Measurements from ENCODE around the gene ABHD14A.

Gene ABHD14A

DNA sequence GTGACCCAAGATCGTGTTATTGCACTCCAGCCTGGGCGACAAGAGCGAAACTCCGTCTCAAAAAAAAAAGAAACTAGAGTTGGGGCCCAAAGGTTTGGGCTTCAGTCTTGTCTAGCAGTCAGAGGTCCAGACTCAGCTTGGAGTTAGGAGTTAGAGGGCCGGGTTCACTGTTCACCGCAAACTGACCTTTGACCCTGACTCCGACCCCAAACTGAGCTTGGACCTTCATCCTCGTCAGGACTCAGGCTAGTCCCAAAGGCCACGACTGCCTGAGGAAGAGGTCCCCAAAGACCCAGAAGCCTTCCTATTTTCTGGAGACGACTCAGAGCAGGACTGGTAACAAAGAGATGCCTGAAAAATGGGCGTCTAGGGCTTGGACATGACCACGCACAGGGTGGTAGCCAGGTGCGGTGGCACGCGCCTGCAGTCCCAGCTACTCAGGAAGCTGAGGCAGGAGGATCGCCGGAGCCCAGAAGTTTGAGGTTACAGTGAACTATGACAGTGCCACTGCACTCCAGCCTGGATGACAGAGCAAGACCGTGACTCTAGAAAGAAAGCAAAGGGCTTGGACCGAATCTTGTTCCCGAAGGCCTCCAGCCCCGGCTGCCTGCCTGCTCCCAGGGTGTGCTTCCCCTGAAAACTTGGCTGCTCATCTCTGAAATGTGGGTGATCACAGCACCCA lies 43.6 kb downstream of the ABHD14A start:
- no peak overlapping the region for H3K27ac ChIP-seq (ENCODE audit: low read length)
- H4K20me1 ChIP-seq (ENCODE audit: insufficient read depth, low read length): no peaks in the 10 kb centered on the region
- H3K9ac ChIP-seq (ENCODE audit: low read depth, low read length): no peak overlapping the region
- H2AFZ ChIP-seq (ENCODE audit: low read depth, low read length): no peak overlapping the region
- H3K4me2 ChIP-seq (ENCODE audit: insufficient read depth, low read length): no peak overlapping the region
- H3K4me3 ChIP-seq (ENCODE audit: low read depth in 1 of 2, low read length in 2 of 2): no peak overlapping the region
- DNase-seq (no peak), ATAC-seq (ENCODE audit: insufficient read depth, low read depth) (no peak)
- no peaks in the 10 kb centered on the region for H3K4me1 ChIP-seq (ENCODE audit: insufficient read depth, low read length)
- H3K27me3 ChIP-seq (ENCODE audit: insufficient read depth, low read length, poor library complexity): no peaks in the 10 kb centered on the region
- no peaks in the 10 kb centered on the region for H3K79me2 ChIP-seq (ENCODE audit: insufficient read depth, low read length)
- H3K9me3 ChIP-seq (ENCODE audit: insufficient read depth, low read length, severe bottlenecking): no peaks in the 10 kb centered on the region
- no peaks in the 10 kb centered on the region for H3K36me3 ChIP-seq (ENCODE audit: insufficient read depth, low read length)
- no peak for TF ChIP-seq CTCF (IDR thresholded peaks at IDR 0.05; ENCODE audit: borderline replicate concordance, extremely low read depth, low read length, poor library complexity, severe bottlenecking)
- TF ChIP-seq EZH2 (IDR thresholded peaks at IDR 0.05; ENCODE audit: borderline replicate concordance, low read depth, low read length, severe bottlenecking): no peak

GRCh38 chr3:52019352-52020080 lies 44.7 kb downstream of the ABHD14A start:
- Histone ChIP-seq H3K9ac (ENCODE audit: low read depth, low read length) (no peak overlapping the region), H3K4me1 (ENCODE audit: insufficient read depth, low read length) (no peaks in the 10 kb centered on the region), H4K20me1 (ENCODE audit: insufficient read depth, low read length) (no peaks in the 10 kb centered on the region), H3K27me3 (ENCODE audit: insufficient read depth, low read length, poor library complexity) (no peaks in the 10 kb centered on the region), H3K9me3 (ENCODE audit: insufficient read depth, low read length, severe bottlenecking) (no peaks in the 10 kb centered on the region), H3K4me3 (ENCODE audit: low read depth in 1 of 2, low read length in 2 of 2) (no peak overlapping the region), H3K79me2 (ENCODE audit: insufficient read depth, low read length) (no peaks in the 10 kb centered on the region), H3K4me2 (ENCODE audit: insufficient read depth, low read length) (no peak overlapping the region), H2AFZ (ENCODE audit: low read depth, low read length) (no peak overlapping the region), H3K36me3 (ENCODE audit: insufficient read depth, low read length) (no peaks in the 10 kb centered on the region), H3K27ac (ENCODE audit: low read length) (no peak overlapping the region)
- DNase-seq (no peak), ATAC-seq (ENCODE audit: insufficient read depth, low read depth) (no peak)
- TF ChIP-seq EZH2 (IDR thresholded peaks at IDR 0.05; ENCODE audit: borderline replicate concordance, low read depth, low read length, severe bottlenecking): no peak
- no peak for TF ChIP-seq CTCF (IDR thresholded peaks at IDR 0.05; ENCODE audit: borderline replicate concordance, extremely low read depth, low read length, poor library complexity, severe bottlenecking)

DNA sequence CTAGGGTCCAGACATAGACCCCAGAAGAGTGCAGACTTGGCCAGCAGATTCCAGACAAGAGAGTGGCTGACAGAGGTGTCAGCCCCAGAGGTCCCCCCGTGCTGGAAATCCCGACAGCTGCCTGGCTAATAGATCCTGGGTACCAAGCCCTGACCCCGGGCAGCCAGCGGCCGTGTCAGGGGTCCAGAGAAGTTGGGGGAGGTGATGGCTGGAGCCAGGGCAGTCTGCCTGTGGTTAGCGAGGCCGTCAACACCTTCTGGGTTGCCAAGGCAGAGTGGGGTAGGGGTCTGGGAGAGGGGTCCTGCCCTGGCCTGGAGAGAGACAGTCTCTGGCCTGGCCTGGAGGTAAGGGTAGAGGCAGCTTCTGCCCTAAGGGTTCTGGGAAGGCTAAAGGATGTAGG lies 45.9 kb downstream of the ABHD14A start:
- H3K4me1 ChIP-seq (ENCODE audit: insufficient read depth, low read length): no peaks in the 10 kb centered on the region
- no peaks in the 10 kb centered on the region for H3K9me3 ChIP-seq (ENCODE audit: insufficient read depth, low read length, severe bottlenecking)
- H2AFZ ChIP-seq (ENCODE audit: low read depth, low read length): no peak overlapping the region
- H3K36me3 ChIP-seq (ENCODE audit: insufficient read depth, low read length): no peaks in the 10 kb centered on the region
- H4K20me1 ChIP-seq (ENCODE audit: insufficient read depth, low read length): no peaks in the 10 kb centered on the region
- ATAC-seq (ENCODE audit: insufficient read depth, low read depth) (no peak), DNase-seq (no peak)
- TF ChIP-seq EZH2 (IDR thresholded peaks at IDR 0.05; ENCODE audit: borderline replicate concordance, low read depth, low read length, severe bottlenecking): no peak
- no peak for TF ChIP-seq CTCF (IDR thresholded peaks at IDR 0.05; ENCODE audit: borderline replicate concordance, extremely low read depth, low read length, poor library complexity, severe bottlenecking)
- no peaks in the 10 kb centered on the region for H3K79me2 ChIP-seq (ENCODE audit: insufficient read depth, low read length)
- no peak overlapping the region for H3K4me2 ChIP-seq (ENCODE audit: insufficient read depth, low read length)
- no peak overlapping the region for H3K9ac ChIP-seq (ENCODE audit: low read depth, low read length)
- H3K27ac ChIP-seq (ENCODE audit: low read length): no peak overlapping the region
- no peak overlapping the region for H3K4me3 ChIP-seq (ENCODE audit: low read depth in 1 of 2, low read length in 2 of 2)
- H3K27me3 ChIP-seq (ENCODE audit: insufficient read depth, low read length, poor library complexity): no peaks in the 10 kb centered on the region

Data from DND-41 (cell line).